Prostate gland (tissue), 2 donors: ENCODE results near the gene PTRH2. TPM values are rescaled to one million over a fixed set of nuclear protein-coding genes. Genes with fewer than 3 reads are reported as not detected.

ENCODE experiments used
- DNase-seq: peaks from one replicate; pipeline ENCODE4 v3.0.0-alpha.2; 2019; ENCODE audit warnings: low spot score
- H3K27ac ChIP-seq, 2 donors: fragments of 200-600 bp; sonication (generic); 2 replicates each; pipeline ENCODE4 v1.5.1; 2017 to 2019
- H3K27me3 ChIP-seq: fragments of 200-600 bp; sonication (generic); replicated peaks from 2 replicates; pipeline ENCODE4 v1.5.1; 2019; ENCODE audit not compliant: insufficient read depth
- H3K36me3 ChIP-seq, 2 donors: fragments of 200-600 bp; sonication (generic); 1 replicate in 1 of 2; 2 replicates in 1 of 2; pipeline versions ENCODE4 v1.5.1 to v1.8.1; 2017 to 2019
- H3K4me1 ChIP-seq: fragments of 200-600 bp; sonication (generic); replicated peaks from 2 replicates; pipeline ENCODE4 v1.5.1; 2019
- H3K4me3 ChIP-seq, 2 donors: fragments of 200-600 bp; sonication (generic); 2 replicates each; pipeline ENCODE4 v1.5.1; 2017 to 2019
- H3K9me3 ChIP-seq: fragments of 200-600 bp; sonication (generic); 2 replicates; pipeline ENCODE4 v1.5.1; 2017
- CTCF ChIP-seq, 4 experiments: fragments of 200-600 bp in 2 of 4; fragments of 450-650 bp in 2 of 4; sonication (generic) in 2 of 4; IDR thresholded peaks; 1 replicate in 3 of 4; 2 replicates in 1 of 4; pipeline ENCODE4 v1.5.1; 2016 to 2019; ENCODE audit warnings: antibody characterized with exemption in 4 of 4, mild to moderate bottlenecking in 2 of 4, moderate library complexity in 2 of 4
- POLR2A ChIP-seq: fragments of 450-650 bp; IDR thresholded peaks from one replicate; pipeline ENCODE4 v1.6.1; 2016; ENCODE audit warnings: antibody characterized with exemption, mild to moderate bottlenecking
- POLR2AphosphoS5 ChIP-seq: sonication (generic); formaldehyde crosslinking; IDR thresholded peaks from one replicate; pipeline ENCODE4 v1.6.1; 2017; ENCODE audit warnings: antibody characterized with exemption
- WGBS: methylation state at CpG from one replicate; pipeline ENCODE4 v1.1.5; 2018; 5-methylcytosine and 5-hydroxymethylcytosine counted together
- intact Hi-C: fragments of 100-400 bp; cut with DNase I; formaldehyde crosslinking; loops from one replicate; pipeline ENCODE4 v1.14.2; 2022
- total RNA-seq, 2 donors: library from RNA; depleted of rRNA; stranded (reverse); fragments of >200 nt; gene quantifications; one replicate each; pipeline ENCODE4 v1.1.0, GENCODE V29; 2016

PTRH2 gene
- total RNA-seq, 2 donors from 2014 or later = 29.1 to 38.3 TPM

- WGBS = 81% methylated on average over 7 of the region's 7 CpGs
- TF ChIP-seq POLR2AphosphoS5 (no peak), CTCF (IDR thresholded peaks at IDR 0.05) (no peak)
- Histone ChIP-seq H3K27me3 (no peaks in the 10 kb centered on the region), H3K36me3 (peaks cover 7 to 9% of the 10 kb centered on the region in 2 donors), H3K9me3 (no peaks in the 10 kb centered on the region), H3K4me3 (no peak overlapping the region), H3K4me1 (no peaks in the 10 kb centered on the region), H3K27ac (no peak overlapping the region)
- no peak for DNase-seq
- intact Hi-C loops = no loop called here
Measured at GRCh38 chr17:59693582-59693981, 13.6 kb downstream of the PTRH2 start.

GRCh38 chr17:59688496-59688895 is 18.7 kb downstream of the PTRH2 start:
- Histone ChIP-seq H3K9me3 (no peaks in the 10 kb centered on the region), H3K4me1 (no peaks in the 10 kb centered on the region), H3K36me3 (peaks cover 4 to 11% of the 10 kb centered on the region in 2 donors), H3K27me3 (no peaks in the 10 kb centered on the region), H3K4me3 (no peak overlapping the region), H3K27ac (no peak overlapping the region)
- intact Hi-C loops = no loop called here
- TF ChIP-seq CTCF (IDR thresholded peaks at IDR 0.05) (no peak), POLR2A (no peak), POLR2AphosphoS5 (no peak)
- no peak for DNase-seq
- WGBS = 84% methylated on average over 2 of the region's 2 CpGs

- TF ChIP-seq POLR2A (no peak), POLR2AphosphoS5 (no peak), CTCF (IDR thresholded peaks at IDR 0.05) (no peak)
Measured at GRCh38 chr17:59688008-59688407, 19.2 kb downstream of the PTRH2 start.

GRCh38 chr17:59684967-59685366 is 22.3 kb downstream of the PTRH2 start:
- intact Hi-C loops = no loop called here
- WGBS = 85% methylated on average over 6 of the region's 6 CpGs
- no peak for DNase-seq
- no peak for TF ChIP-seq POLR2A
- no peak for TF ChIP-seq POLR2AphosphoS5
- no peak for TF ChIP-seq CTCF (IDR thresholded peaks at IDR 0.05)
- Histone ChIP-seq H3K27ac (no peak overlapping the region), H3K4me1 (no peaks in the 10 kb centered on the region), H3K27me3 (no peaks in the 10 kb centered on the region), H3K9me3 (no peaks in the 10 kb centered on the region), H3K4me3 (no peak overlapping the region), H3K36me3 (peaks cover 6 to 24% of the 10 kb centered on the region in 2 donors)

More at GRCh38 chr17:59688008-59688407, 19.2 kb downstream of the PTRH2 start:
- DNase-seq = no peak
- Histone ChIP-seq H3K36me3 (peaks cover 3 to 15% of the 10 kb centered on the region in 2 donors), H3K4me3 (no peak overlapping the region), H3K27me3 (no peaks in the 10 kb centered on the region), H3K9me3 (no peaks in the 10 kb centered on the region), H3K27ac (no peak overlapping the region), H3K4me1 (no peaks in the 10 kb centered on the region)
- intact Hi-C loops = no loop called here
- WGBS = 91% methylated on average over 1 of the region's 1 CpG

GRCh38 chr17:59683283-59683682 is 23.9 kb downstream of the PTRH2 start:
- Histone ChIP-seq H3K4me3 (no peak overlapping the region), H3K36me3 (peaks cover 6 to 24% of the 10 kb centered on the region in 2 donors), H3K27ac (no peak overlapping the region), H3K9me3 (no peaks in the 10 kb centered on the region), H3K4me1 (no peaks in the 10 kb centered on the region), H3K27me3 (no peaks in the 10 kb centered on the region)
- no peak for TF ChIP-seq POLR2AphosphoS5
- TF ChIP-seq CTCF (IDR thresholded peaks at IDR 0.05) = no peak
- no peak for TF ChIP-seq POLR2A
- intact Hi-C loops = no loop called here
- DNase-seq = no peak
